HepG2 (cell line): Measurements from ENCODE around the gene CCDC197. TPM values are rescaled to one million over a fixed set of nuclear protein-coding genes. Genes with fewer than 3 reads are reported as not detected.
A peak's percentile ranks its signal among the peaks of the same experiment; 100 is the strongest.

Experiments used
- ARNTL ChIP-seq: sonication (generic); formaldehyde crosslinking; IDR thresholded peaks from 2 replicates; pipeline ENCODE4 v1.4.0; 2020; ENCODE audit warnings: mild to moderate bottlenecking, missing genetic modification reagents
- ATRX ChIP-seq: sonication (generic); formaldehyde crosslinking; IDR thresholded peaks from 2 replicates; pipeline ENCODE4 v1.4.0; 2020; ENCODE audit warnings: missing genetic modification reagents, borderline replicate concordance
- CBX2 ChIP-seq, 2 experiments: fragments of 200-600 bp in 1 of 2; sonication (generic); formaldehyde crosslinking in 1 of 2; IDR thresholded peaks; 2 replicates each; pipeline versions ENCODE4 v1.7.0 to v1.8.1; 2018 to 2022; ENCODE audit warnings: low read depth in 2 of 2, low read length in 1 of 2, mild to moderate bottlenecking in 1 of 2, missing genetic modification reagents in 1 of 2
- FOXJ3 ChIP-seq: sonication (generic); formaldehyde crosslinking; IDR thresholded peaks from 2 replicates; pipeline ENCODE4 v1.4.0; 2020; ENCODE audit warnings: missing genetic modification reagents, mild to moderate bottlenecking, borderline replicate concordance
- HMGA1 ChIP-seq: sonication (generic); formaldehyde crosslinking; conservative IDR thresholded peaks from 2 replicates; pipeline ENCODE4 v1.4.0; 2020; ENCODE audit warnings: missing genetic modification reagents
- IRF2 ChIP-seq: IDR thresholded peaks from 2 replicates; pipeline ENCODE4 v1.6.1; 2018; ENCODE audit warnings: missing genetic modification reagents, missing compliant biosample characterization
- IRX3 ChIP-seq: sonication (generic); formaldehyde crosslinking; IDR thresholded peaks from 2 replicates; pipeline ENCODE4 v1.8.1; 2023; ENCODE audit warnings: mild to moderate bottlenecking, low read depth, missing genetic modification reagents, borderline replicate concordance
- KDM2A ChIP-seq: sonication (generic); formaldehyde crosslinking; IDR thresholded peaks from 2 replicates; pipeline ENCODE4 v1.4.0; 2020; ENCODE audit warnings: low read depth, missing genetic modification reagents, borderline replicate concordance
- MLX ChIP-seq: IDR thresholded peaks from 2 replicates; pipeline ENCODE4 v1.6.1; 2016
- RFX5 ChIP-seq: IDR thresholded peaks from 2 replicates; pipeline ENCODE4 v1.6.1; 2011; ENCODE audit warnings: low read depth, low read length, improper control_type of control experiment
- SATB2 ChIP-seq: sonication (generic); formaldehyde crosslinking; IDR thresholded peaks from 2 replicates; pipeline ENCODE4 v1.5.0; 2020; ENCODE audit warnings: missing genetic modification reagents
- SIN3B ChIP-seq: fragments of 150-350 bp; IDR thresholded peaks from 2 replicates; pipeline ENCODE4 v1.6.1; 2014; ENCODE audit warnings: low read length
- SP4 ChIP-seq: sonication (generic); formaldehyde crosslinking; IDR thresholded peaks from 2 replicates; pipeline ENCODE4 v1.8.1; 2023; ENCODE audit warnings: mild to moderate bottlenecking, missing genetic modification reagents
- TARDBP ChIP-seq: sonication (generic); formaldehyde crosslinking; IDR thresholded peaks from 2 replicates; pipeline ENCODE4 v1.8.0; 2022; ENCODE audit warnings: mild to moderate bottlenecking, missing genetic modification reagents
- TBX2 ChIP-seq: sonication (generic); formaldehyde crosslinking; IDR thresholded peaks from 2 replicates; pipeline ENCODE4 v1.5.0; 2020; ENCODE audit warnings: missing genetic modification reagents, mild to moderate bottlenecking, borderline replicate concordance
- ZFP36 ChIP-seq: fragments of 150-350 bp; IDR thresholded peaks from 2 replicates; pipeline ENCODE4 v1.6.1; 2018; ENCODE audit warnings: borderline replicate concordance, low read length, low read depth; ENCODE audit not compliant: partially characterized antibody
- ZNF512 ChIP-seq: sonication (generic); formaldehyde crosslinking; IDR thresholded peaks from 2 replicates; pipeline ENCODE4 v1.4.0; 2020; ENCODE audit warnings: mild to moderate bottlenecking, missing genetic modification reagents
- ZNF788 ChIP-seq: sonication (generic); formaldehyde crosslinking; IDR thresholded peaks from 2 replicates; pipeline ENCODE4 v1.5.0; 2020; ENCODE audit warnings: mild to moderate bottlenecking, missing genetic modification reagents, borderline replicate concordance
- ZNF83 ChIP-seq: sonication (generic); formaldehyde crosslinking; IDR thresholded peaks from 2 replicates; pipeline ENCODE4 v1.4.0; 2020; ENCODE audit warnings: missing genetic modification reagents, mild to moderate bottlenecking, borderline replicate concordance
- polyA plus RNA-seq, 8 experiments: library from polyadenylated mRNA; depleted of rRNA in 3 of 8; stranded (reverse) in 7 of 8; unstranded in 1 of 8; fragments of >200 nt; fragmentation: Illumina TruSeq in 4 of 8; extraction: Trizol in 4 of 8; gene quantifications; 2 replicates each; pipeline versions ENCODE4 v1.2.1 to v1.2.3, GENCODE V29; 2011 to 2016; ENCODE audit warnings: low read depth in 4 of 8, missing spikeins in 1 of 8, mixed read lengths in 1 of 8; ENCODE audit not compliant: insufficient read depth in 1 of 8
- total RNA-seq, 5 experiments: library from RNA; depleted of rRNA; stranded (reverse); fragments of >200 nt; fragmentation: Illumina TruSeq; extraction: Trizol; gene quantifications; 2 replicates each; pipeline ENCODE4 v1.2.3, GENCODE V29; 2016; ENCODE audit warnings: low read depth in 1 of 5
- TF ChIP-seq, protein P1 (sequence below): IDR thresholded peaks from 2 replicates; pipeline ENCODE4 v1.6.1; 2012; ENCODE audit warnings: low read length, improper control_type of control experiment
- TF ChIP-seq, protein P2 (sequence below): sonication (generic); formaldehyde crosslinking; IDR thresholded peaks from 2 replicates; pipeline ENCODE4 v1.5.0; 2020; ENCODE audit warnings: mild to moderate bottlenecking, missing genetic modification reagents
- TF ChIP-seq, protein P3 (sequence below): sonication (generic); formaldehyde crosslinking; IDR thresholded peaks from 2 replicates; pipeline ENCODE4 v1.5.1; 2020; ENCODE audit warnings: missing genetic modification reagents, mild to moderate bottlenecking, borderline replicate concordance

Gene CCDC197
- total and polyA plus RNA-seq, 2 of the 13 experiments (the other 11 are each of a cell fraction or from before 2014, with no cell fraction given), result 0.11 to 0.13 TPM

DNA sequence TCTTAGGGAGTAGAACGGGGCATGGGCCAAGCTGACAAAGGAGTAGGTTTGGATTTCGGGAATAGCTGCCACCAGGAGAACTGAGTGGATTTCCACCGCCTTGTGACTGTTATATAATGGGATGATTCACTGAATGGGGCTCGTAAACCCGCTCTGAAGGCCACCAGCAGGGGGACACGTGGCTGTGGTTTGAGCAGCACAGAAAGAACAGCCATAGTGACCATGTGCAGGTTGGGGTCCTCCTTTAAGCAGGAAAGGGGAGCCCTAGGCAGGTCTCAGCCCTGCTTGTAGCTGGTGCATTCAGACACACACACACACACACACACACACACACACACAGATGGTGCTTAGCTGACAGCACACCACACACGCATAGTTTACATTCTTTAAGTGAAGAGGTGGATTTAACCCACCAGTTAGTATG is 12.1 kb upstream of the CCDC197 start (continued):
- TF ChIP-seq IRF2 (CRISPR knock-in tag) (0 out of 2 replicates have a peak, but pooled peaks have one; percentile 49), ATRX (no peak), CBX2 (IDR thresholded peaks at IDR 0.05; ENCODE audit: low read depth, low read length) (no peak), CBX2 (CRISPR knock-in tag; IDR thresholded peaks at IDR 0.05; ENCODE audit: low read depth) (no peak), SATB2 (CRISPR knock-in tag) (no peak), ZNF83 (CRISPR knock-in tag) (no peak), SIN3B (no peak), ZFP36 (no peak), TBX2 (CRISPR knock-in tag) (peak; percentile 15; the same call in 1 of the 2 replicates), IRX3 (CRISPR knock-in tag) (no peak), MLX (CRISPR knock-in tag) (peak; percentile 42; the same call in 1 of the 2 replicates), SP4 (CRISPR knock-in tag) (0 out of 2 replicates have a peak, but pooled peaks have one; percentile 29), ZNF512 (CRISPR knock-in tag) (no peak), FOXJ3 (CRISPR knock-in tag) (no peak), TARDBP (CRISPR knock-in tag) (peak; percentile 65), ARNTL (CRISPR knock-in tag) (peak; percentile 95), ZNF788 (CRISPR knock-in tag) (peak; percentile 28; the same call in 1 of the 2 replicates), KDM2A (CRISPR knock-in tag) (peak; percentile 39; the same call in 1 of the 2 replicates), RFX5 (no peak), HMGA1 (CRISPR knock-in tag) (no peak)
- TF ChIP-seq, protein P1, sequence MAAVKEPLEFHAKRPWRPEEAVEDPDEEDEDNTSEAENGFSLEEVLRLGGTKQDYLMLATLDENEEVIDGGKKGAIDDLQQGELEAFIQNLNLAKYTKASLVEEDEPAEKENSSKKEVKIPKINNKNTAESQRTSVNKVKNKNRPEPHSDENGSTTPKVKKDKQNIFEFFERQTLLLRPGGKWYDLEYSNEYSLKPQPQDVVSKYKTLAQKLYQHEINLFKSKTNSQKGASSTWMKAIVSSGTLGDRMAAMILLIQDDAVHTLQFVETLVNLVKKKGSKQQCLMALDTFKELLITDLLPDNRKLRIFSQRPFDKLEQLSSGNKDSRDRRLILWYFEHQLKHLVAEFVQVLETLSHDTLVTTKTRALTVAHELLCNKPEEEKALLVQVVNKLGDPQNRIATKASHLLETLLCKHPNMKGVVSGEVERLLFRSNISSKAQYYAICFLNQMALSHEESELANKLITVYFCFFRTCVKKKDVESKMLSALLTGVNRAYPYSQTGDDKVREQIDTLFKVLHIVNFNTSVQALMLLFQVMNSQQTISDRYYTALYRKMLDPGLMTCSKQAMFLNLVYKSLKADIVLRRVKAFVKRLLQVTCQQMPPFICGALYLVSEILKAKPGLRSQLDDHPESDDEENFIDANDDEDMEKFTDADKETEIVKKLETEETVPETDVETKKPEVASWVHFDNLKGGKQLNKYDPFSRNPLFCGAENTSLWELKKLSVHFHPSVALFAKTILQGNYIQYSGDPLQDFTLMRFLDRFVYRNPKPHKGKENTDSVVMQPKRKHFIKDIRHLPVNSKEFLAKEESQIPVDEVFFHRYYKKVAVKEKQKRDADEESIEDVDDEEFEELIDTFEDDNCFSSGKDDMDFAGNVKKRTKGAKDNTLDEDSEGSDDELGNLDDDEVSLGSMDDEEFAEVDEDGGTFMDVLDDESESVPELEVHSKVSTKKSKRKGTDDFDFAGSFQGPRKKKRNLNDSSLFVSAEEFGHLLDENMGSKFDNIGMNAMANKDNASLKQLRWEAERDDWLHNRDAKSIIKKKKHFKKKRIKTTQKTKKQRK, result no peak
- TF ChIP-seq, protein P2, sequence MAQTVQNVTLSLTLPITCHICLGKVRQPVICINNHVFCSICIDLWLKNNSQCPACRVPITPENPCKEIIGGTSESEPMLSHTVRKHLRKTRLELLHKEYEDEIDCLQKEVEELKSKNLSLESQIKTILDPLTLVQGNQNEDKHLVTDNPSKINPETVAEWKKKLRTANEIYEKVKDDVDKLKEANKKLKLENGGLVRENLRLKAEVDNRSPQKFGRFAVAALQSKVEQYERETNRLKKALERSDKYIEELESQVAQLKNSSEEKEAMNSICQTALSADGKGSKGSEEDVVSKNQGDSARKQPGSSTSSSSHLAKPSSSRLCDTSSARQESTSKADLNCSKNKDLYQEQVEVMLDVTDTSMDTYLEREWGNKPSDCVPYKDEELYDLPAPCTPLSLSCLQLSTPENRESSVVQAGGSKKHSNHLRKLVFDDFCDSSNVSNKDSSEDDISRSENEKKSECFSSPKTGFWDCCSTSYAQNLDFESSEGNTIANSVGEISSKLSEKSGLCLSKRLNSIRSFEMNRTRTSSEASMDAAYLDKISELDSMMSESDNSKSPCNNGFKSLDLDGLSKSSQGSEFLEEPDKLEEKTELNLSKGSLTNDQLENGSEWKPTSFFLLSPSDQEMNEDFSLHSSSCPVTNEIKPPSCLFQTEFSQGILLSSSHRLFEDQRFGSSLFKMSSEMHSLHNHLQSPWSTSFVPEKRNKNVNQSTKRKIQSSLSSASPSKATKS (CRISPR knock-in tag), result no peak
- TF ChIP-seq, protein P3, sequence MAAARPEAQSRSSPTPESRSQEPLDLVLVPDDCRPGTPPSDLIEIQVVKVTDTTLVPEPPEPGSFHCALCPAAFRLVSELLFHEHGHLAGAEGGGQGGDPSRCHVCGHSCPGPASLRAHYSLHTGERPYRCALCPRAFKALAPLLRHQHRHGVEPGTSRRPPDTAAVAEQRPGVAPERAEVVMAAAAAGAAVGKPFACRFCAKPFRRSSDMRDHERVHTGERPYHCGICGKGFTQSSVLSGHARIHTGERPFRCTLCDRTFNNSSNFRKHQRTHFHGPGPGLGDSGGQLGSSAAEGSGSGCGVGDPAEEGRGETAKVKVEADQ (CRISPR knock-in tag), result 0 out of 2 replicates have a peak, but pooled peaks have one; percentile 59
